ENCODE measurements around the gene WHAMM.

DNA sequence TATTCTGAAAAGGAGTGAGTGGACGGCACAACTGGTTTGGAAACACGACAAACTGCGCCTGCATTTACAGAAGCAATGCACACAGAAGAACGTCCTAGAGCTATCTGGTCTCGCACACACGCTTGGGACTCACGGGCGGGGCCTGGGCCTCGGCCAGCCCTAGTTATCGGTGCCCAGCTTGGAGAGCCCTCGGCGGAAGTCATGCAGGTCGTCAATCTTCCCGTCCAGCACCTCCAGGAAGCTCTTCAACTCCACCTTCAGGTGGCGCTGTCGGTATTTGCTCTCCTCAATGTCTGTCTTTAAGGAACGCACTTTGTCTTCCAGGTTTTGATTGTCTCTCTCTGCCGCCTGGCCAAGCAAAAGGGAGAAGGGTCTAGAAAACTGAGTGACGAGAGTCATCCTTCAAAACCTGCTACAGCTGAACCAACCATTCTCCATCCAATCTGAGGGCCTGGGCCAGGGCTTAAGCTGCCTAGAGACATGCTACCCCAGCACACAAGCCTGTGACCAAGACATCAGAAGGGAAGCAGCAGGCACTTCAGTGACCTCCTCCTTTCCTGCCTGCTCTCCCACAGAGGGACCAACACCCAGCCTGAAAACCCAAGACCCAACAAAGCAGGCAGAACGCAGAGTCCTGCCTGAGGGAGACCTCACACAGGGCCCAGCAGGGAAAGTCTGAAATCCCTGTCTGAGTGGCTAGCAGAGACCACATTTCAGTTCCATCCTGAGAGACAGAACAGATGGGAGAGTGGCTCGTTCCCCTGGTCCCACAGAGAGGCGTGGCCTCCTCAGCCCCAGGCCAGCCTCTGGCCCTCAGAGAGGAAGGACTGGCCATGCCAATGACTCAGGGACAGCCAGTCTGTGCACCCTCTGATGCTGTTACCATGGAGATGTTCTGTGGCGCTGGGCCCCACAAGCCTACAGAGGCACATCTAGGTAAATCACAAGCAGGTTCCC, 40.4 kb downstream of the WHAMM start:
- TF ChIP-seq, protein P1, sequence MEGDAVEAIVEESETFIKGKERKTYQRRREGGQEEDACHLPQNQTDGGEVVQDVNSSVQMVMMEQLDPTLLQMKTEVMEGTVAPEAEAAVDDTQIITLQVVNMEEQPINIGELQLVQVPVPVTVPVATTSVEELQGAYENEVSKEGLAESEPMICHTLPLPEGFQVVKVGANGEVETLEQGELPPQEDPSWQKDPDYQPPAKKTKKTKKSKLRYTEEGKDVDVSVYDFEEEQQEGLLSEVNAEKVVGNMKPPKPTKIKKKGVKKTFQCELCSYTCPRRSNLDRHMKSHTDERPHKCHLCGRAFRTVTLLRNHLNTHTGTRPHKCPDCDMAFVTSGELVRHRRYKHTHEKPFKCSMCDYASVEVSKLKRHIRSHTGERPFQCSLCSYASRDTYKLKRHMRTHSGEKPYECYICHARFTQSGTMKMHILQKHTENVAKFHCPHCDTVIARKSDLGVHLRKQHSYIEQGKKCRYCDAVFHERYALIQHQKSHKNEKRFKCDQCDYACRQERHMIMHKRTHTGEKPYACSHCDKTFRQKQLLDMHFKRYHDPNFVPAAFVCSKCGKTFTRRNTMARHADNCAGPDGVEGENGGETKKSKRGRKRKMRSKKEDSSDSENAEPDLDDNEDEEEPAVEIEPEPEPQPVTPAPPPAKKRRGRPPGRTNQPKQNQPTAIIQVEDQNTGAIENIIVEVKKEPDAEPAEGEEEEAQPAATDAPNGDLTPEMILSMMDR (IDR thresholded peaks at IDR 0.05): peak; percentile 62 to 96 (median 80)
- TF ChIP-seq POLR2A (IDR thresholded peaks at IDR 0.05): no peak
